HepG2 (cell line): ENCODE data around the gene WDFY1. TPM values are rescaled to one million over a fixed set of nuclear protein-coding genes. Genes with fewer than 3 reads are reported as not detected.

Source experiments
- DZIP1 ChIP-seq: sonication (generic); formaldehyde crosslinking; IDR thresholded peaks from 2 replicates; pipeline ENCODE4 v1.5.0; 2020; ENCODE audit warnings: mild to moderate bottlenecking, missing genetic modification reagents
- GATA4 ChIP-seq: sonication (generic); IDR thresholded peaks from 2 replicates; pipeline ENCODE4 v1.6.1; 2016; ENCODE audit warnings: antibody characterized with exemption, low read depth, borderline replicate concordance
- HNRNPUL1 ChIP-seq: fragments of 200-400 bp; formaldehyde crosslinking; IDR thresholded peaks from 2 replicates; pipeline ENCODE4 v1.6.1; 2017; ENCODE audit warnings: low read depth, mild to moderate bottlenecking, low read length, moderate library complexity
- MXD3 ChIP-seq: IDR thresholded peaks from 2 replicates; pipeline ENCODE4 v1.6.1; 2016; ENCODE audit warnings: mild to moderate bottlenecking, missing biosample characterization, missing genetic modification reagents
- RELA ChIP-seq: sonication (generic); formaldehyde crosslinking; IDR thresholded peaks from 2 replicates; pipeline ENCODE4 v1.4.0; 2020; ENCODE audit warnings: missing genetic modification reagents
- ZFYVE20 ChIP-seq: sonication (generic); formaldehyde crosslinking; IDR thresholded peaks from 2 replicates; pipeline ENCODE4 v1.8.0; 2023; ENCODE audit warnings: low read depth, mild to moderate bottlenecking, moderate library complexity, missing genetic modification reagents, borderline replicate concordance
- ZNF280B ChIP-seq: sonication (generic); formaldehyde crosslinking; IDR thresholded peaks from 2 replicates; pipeline ENCODE4 v1.5.0; 2020; ENCODE audit warnings: missing genetic modification reagents, mild to moderate bottlenecking, borderline replicate concordance
- ZNF337 ChIP-seq: sonication (generic); formaldehyde crosslinking; IDR thresholded peaks from 2 replicates; pipeline ENCODE4 v1.5.1; 2020; ENCODE audit warnings: missing genetic modification reagents, low read depth, mild to moderate bottlenecking, borderline replicate concordance
- ZNF574 ChIP-seq: sonication (generic); formaldehyde crosslinking; IDR thresholded peaks from 2 replicates; pipeline ENCODE4 v1.4.0; 2020; ENCODE audit warnings: missing genetic modification reagents
- ZNF614 ChIP-seq: IDR thresholded peaks from 2 replicates; pipeline ENCODE4 v1.6.1; 2018; ENCODE audit warnings: missing biosample characterization, missing genetic modification reagents, inconsistent platforms, borderline replicate concordance
- polyA plus RNA-seq, 8 experiments: library from polyadenylated mRNA; depleted of rRNA in 3 of 8; stranded (reverse) in 7 of 8; unstranded in 1 of 8; fragments of >200 nt; fragmentation: Illumina TruSeq in 4 of 8; extraction: Trizol in 4 of 8; gene quantifications; 2 replicates each; pipeline versions ENCODE4 v1.2.1 to v1.2.3, GENCODE V29; 2011 to 2016; ENCODE audit warnings: low read depth in 4 of 8, missing spikeins in 1 of 8, mixed read lengths in 1 of 8; ENCODE audit not compliant: insufficient read depth in 1 of 8
- total RNA-seq, 5 experiments: library from RNA; depleted of rRNA; stranded (reverse); fragments of >200 nt; fragmentation: Illumina TruSeq; extraction: Trizol; gene quantifications; 2 replicates each; pipeline ENCODE4 v1.2.3, GENCODE V29; 2016; ENCODE audit warnings: low read depth in 1 of 5
- TF ChIP-seq, protein P1 (sequence below): IDR thresholded peaks from 2 replicates; pipeline ENCODE4 v1.4.0; 2020; ENCODE audit warnings: mild to moderate bottlenecking, missing genetic modification reagents
- TF ChIP-seq, protein P2 (sequence below): sonication (generic); formaldehyde crosslinking; IDR thresholded peaks from 2 replicates; pipeline ENCODE4 v1.4.0; 2020; ENCODE audit warnings: mild to moderate bottlenecking, missing genetic modification reagents

The WDFY1 gene
- total and polyA plus RNA-seq, 2 of the 13 experiments (the other 11 are each of a cell fraction or from before 2014, with no cell fraction given) = 77.0 to 78.4 TPM

DNA sequence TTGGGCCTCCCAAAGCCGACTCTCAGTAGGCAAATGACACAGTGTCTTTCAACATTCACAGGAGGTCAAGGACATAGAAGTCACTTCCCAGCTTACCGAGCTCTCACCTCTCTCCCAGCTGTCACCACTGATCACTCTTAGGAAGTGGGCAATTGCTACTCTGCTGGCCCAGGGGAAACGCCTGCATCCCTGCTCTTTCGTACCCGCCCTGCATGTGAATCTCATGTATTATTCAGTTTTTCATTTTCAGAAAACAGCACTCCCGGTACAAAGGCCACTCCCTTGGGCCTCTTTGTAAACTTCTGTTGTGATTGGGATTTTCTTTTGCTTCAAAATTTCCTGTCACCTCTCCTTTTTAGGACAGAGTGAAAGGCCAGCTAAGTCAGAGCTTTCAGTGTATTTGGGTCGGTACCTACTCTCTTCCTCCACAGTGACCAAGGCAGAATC is 27.5 kb upstream of the WDFY1 start (continued):
- TF ChIP-seq, protein P1, sequence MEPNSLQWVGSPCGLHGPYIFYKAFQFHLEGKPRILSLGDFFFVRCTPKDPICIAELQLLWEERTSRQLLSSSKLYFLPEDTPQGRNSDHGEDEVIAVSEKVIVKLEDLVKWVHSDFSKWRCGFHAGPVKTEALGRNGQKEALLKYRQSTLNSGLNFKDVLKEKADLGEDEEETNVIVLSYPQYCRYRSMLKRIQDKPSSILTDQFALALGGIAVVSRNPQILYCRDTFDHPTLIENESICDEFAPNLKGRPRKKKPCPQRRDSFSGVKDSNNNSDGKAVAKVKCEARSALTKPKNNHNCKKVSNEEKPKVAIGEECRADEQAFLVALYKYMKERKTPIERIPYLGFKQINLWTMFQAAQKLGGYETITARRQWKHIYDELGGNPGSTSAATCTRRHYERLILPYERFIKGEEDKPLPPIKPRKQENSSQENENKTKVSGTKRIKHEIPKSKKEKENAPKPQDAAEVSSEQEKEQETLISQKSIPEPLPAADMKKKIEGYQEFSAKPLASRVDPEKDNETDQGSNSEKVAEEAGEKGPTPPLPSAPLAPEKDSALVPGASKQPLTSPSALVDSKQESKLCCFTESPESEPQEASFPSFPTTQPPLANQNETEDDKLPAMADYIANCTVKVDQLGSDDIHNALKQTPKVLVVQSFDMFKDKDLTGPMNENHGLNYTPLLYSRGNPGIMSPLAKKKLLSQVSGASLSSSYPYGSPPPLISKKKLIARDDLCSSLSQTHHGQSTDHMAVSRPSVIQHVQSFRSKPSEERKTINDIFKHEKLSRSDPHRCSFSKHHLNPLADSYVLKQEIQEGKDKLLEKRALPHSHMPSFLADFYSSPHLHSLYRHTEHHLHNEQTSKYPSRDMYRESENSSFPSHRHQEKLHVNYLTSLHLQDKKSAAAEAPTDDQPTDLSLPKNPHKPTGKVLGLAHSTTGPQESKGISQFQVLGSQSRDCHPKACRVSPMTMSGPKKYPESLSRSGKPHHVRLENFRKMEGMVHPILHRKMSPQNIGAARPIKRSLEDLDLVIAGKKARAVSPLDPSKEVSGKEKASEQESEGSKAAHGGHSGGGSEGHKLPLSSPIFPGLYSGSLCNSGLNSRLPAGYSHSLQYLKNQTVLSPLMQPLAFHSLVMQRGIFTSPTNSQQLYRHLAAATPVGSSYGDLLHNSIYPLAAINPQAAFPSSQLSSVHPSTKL (CRISPR knock-in tag) = peak; percentile 83
- TF ChIP-seq GATA4 = no peak
- TF ChIP-seq DZIP1 (CRISPR knock-in tag) = no peak
- no peak for TF ChIP-seq ZNF337
- TF ChIP-seq, protein P2, sequence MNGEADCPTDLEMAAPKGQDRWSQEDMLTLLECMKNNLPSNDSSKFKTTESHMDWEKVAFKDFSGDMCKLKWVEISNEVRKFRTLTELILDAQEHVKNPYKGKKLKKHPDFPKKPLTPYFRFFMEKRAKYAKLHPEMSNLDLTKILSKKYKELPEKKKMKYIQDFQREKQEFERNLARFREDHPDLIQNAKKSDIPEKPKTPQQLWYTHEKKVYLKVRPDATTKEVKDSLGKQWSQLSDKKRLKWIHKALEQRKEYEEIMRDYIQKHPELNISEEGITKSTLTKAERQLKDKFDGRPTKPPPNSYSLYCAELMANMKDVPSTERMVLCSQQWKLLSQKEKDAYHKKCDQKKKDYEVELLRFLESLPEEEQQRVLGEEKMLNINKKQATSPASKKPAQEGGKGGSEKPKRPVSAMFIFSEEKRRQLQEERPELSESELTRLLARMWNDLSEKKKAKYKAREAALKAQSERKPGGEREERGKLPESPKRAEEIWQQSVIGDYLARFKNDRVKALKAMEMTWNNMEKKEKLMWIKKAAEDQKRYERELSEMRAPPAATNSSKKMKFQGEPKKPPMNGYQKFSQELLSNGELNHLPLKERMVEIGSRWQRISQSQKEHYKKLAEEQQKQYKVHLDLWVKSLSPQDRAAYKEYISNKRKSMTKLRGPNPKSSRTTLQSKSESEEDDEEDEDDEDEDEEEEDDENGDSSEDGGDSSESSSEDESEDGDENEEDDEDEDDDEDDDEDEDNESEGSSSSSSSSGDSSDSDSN (CRISPR knock-in tag) = no peak
- TF ChIP-seq MXD3 (CRISPR knock-in tag) = no peak
- TF ChIP-seq ZNF614 = 0 out of 2 replicates have a peak, but pooled peaks have one; percentile 30
- TF ChIP-seq ZNF574 = 0 out of 2 replicates have a peak, but pooled peaks have one; percentile 26
- no peak for TF ChIP-seq ZNF280B (CRISPR knock-in tag)
- TF ChIP-seq HNRNPUL1 = no peak
- TF ChIP-seq ZFYVE20 (CRISPR knock-in tag) = no peak
- no peak for TF ChIP-seq RELA
